HG02642 (cell line): ENCODE data around the gene MED13.

Experiments
- ATAC-seq: cut with Tn5 transposase; IDR thresholded peaks from one replicate; pipeline ENCODE4 v1.9.1; 2021; ENCODE audit warnings: mild to moderate bottlenecking; ENCODE audit not compliant: unreplicated experiment, poor library complexity

Gene MED13

GRCh38 chr17:62062302-62062701 is 2.8 kb downstream of the MED13 start:
- ATAC-seq, result no peak

DNA sequence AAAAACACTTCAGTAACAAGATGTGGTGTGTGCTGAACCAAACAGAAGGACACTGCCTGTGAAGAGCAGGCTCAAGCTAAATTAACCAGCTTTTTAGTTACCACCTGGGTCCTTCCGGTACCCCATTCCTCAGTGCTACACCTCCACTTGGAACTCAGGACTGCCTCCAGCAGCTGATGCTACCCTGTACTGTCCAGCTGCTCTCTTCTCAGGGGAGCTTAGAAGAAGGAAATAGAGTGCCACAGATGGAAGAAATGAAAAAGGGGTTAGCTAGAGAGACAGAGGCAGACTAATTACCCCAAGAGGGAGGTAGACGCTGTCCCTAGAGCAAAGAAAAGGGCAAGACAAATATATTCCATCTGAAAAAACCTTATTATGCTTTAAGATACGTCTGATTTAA is 5.7 kb downstream of the MED13 start:
- ATAC-seq, result no peak

DNA sequence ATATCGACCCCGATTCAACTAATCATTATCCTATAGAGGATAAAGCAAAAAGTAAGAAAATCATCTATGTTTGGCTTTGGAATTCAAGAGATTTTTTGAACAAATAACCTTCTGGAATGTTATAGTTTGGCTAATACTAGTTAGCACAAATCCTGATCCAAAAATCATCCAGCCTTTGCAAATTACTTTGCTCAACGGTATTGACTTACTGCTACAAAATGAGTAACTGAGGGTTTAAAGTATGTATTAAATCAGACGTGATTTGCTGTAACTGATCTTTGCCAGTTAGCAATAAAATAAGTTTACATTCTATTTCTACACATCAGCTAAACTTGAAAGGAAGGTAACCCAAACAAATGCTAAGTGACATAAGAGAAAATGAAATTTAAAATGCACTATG is 6.5 kb downstream of the MED13 start:
- no peak for ATAC-seq

- ATAC-seq, result no peak
Observed at GRCh38 chr17:62057696-62058095, 7.4 kb downstream of the MED13 start.

DNA sequence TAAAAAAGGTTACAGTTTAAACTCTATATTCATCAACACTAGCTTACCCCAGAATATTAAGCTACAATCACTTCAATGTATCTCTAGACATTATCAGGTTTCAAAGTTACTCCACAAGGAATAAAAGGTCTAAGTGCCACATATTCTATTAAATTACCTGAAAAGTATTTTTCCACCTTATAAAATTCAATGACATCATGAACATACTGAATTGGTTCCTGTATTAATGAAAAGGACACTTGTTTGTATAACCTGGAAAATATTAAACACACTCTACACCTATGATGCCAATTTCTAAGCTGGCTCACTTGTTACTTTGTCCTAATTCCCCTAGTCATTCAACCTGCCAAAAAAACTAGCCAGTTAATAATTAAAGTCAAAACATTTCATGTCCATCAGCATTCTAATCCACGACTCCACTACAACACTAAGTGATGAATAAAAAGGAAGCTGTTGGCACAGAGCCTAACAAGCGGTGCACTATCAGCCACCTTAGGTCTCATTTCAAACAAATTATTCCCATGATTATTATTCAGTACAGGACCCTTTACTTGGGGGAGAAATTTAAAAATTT is 12.2 kb downstream of the MED13 start:
- ATAC-seq, result no peak

DNA sequence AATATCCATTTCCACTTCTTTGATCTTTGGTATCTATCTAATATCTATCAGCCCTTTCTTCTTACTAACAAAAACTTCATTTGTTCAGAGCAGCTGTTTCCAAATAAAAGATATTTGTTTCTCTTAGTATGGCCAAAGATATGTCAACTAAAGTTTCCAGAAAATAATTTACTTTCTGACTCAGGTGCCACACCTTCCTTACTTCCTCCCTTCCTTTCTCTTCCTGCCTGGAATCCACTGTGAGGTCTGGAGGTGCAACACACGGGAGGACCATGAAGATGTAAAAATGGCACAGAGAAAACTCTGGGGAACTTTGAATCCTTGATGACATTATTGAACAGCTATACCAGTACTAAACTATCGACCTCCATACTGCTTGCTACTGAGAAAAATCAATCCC is 14.0 kb downstream of the MED13 start:
- ATAC-seq, result no peak

- no peak for ATAC-seq
Observed at GRCh38 chr17:62049299-62049698, 15.8 kb downstream of the MED13 start.

DNA sequence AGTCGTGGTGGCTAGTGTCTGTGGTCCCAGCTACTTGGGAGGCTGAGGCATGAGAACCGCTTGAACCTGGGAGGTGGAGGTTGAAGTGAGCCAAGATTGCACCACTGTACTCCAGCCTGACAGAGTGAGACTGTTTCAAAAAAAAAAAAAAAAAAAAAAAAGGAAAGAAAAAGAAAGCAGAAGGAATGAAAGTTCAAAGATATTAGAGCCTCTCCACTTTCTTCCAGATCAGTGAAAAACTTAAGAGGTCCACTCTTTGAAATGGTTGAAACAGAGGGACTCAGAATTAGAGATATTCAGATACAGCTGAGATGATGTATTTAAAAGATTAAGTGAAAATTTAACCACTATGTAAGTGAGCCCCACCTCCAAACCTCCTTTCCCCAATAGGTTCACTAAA is 16.8 kb downstream of the MED13 start:
- no peak for ATAC-seq

- ATAC-seq, result no peak
Observed at GRCh38 chr17:62045517-62045916, 19.6 kb downstream of the MED13 start.

- no peak for ATAC-seq
Observed at GRCh38 chr17:62045109-62045508, 20.0 kb downstream of the MED13 start.

GRCh38 chr17:62043602-62044001 is 21.5 kb downstream of the MED13 start:
- ATAC-seq, result no peak

DNA sequence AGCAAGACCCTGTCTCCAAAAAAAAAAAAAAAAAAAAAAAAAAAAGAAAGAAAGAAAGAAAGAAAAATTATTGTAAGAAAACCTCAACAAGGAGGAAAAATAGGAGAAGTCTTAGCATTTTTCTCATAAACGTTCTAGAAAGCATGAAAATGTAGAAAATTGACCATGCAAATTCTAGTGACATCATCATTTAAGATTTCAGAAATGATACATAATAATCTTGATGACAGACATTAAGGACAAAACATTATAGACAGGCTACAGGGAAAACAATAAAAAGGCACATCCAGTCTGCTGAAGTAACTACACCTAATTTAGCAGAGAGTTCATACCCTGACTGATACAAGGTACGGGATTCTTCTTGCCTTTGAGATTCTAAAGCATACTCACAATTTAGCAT is 21.9 kb downstream of the MED13 start:
- no peak for ATAC-seq

DNA sequence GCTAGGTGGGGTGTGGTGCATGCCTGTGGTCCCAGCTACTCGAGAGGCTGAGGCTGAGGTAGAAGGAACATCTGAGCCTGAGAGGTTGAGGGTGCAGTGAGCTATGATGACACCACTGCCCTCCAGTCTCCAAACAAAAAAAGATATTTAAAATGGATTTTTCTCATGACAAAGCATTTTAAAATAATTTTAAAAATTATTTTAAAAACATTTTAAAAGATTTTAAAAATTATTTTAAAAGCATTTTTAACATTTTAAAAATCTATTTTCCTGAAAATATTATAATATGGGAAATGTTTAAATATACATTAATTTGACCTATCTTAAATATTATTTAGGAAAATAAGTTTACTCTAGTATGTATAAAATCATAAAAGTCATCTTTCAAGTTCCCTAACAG is 26.8 kb downstream of the MED13 start:
- no peak for ATAC-seq

- no peak for ATAC-seq
Observed at GRCh38 chr17:62033317-62033716, 31.8 kb downstream of the MED13 start.

GRCh38 chr17:62032480-62032879 is 32.6 kb downstream of the MED13 start:
- no peak for ATAC-seq

DNA sequence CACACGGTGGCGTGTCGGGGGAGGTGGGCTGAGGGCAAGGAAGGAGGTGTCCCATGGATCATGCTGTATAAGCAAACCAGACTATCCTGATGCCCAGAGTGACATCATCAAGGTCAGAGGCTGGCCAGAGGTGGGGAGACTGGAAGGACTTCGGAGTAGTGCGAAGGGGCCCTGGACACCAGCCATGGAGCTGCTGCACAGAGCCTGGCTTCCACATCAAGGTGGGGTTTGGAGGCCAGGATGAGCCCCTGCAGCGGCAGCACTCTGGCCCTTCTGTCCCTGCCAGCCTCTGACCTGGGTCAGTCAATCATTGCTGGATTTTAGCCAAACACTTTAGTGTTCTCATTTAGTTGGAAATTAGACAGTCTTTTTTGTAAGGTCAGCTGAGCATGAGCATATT is 34.8 kb downstream of the MED13 start:
- ATAC-seq, result no peak

GRCh38 chr17:62024866-62025265 is 40.2 kb downstream of the MED13 start:
- no peak for ATAC-seq

DNA sequence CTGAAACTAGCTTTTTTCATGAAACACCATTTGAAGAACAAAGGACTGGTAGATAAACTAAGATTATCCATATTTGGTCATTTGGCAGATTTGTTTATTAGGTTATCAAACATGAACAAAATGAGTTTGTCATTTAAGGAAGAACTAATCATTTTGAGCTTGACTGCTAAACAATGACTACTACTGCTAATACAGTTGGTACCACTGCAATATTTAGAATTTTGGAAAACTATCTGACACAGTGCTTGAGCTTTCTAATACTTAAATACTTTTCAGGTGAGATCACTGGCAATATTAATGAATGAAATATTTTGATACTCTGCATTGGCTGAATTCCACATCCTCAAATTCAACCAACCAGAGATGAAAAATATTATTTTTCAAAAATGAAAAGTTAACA is 47.2 kb downstream of the MED13 start:
- no peak for ATAC-seq

- ATAC-seq, result no peak
Observed at GRCh38 chr17:62017496-62017895, 47.6 kb downstream of the MED13 start.

GRCh38 chr17:62014526-62014925 is 50.6 kb downstream of the MED13 start:
- no peak for ATAC-seq

GRCh38 chr17:62009220-62009619 is 55.9 kb downstream of the MED13 start:
- ATAC-seq, result no peak

GRCh38 chr17:62008294-62008693 is 56.8 kb downstream of the MED13 start:
- no peak for ATAC-seq

- ATAC-seq, result no peak
Observed at GRCh38 chr17:62004388-62004787, 60.7 kb downstream of the MED13 start.
